Measurements from ENCODE around the gene NKIRAS1.

DNA sequence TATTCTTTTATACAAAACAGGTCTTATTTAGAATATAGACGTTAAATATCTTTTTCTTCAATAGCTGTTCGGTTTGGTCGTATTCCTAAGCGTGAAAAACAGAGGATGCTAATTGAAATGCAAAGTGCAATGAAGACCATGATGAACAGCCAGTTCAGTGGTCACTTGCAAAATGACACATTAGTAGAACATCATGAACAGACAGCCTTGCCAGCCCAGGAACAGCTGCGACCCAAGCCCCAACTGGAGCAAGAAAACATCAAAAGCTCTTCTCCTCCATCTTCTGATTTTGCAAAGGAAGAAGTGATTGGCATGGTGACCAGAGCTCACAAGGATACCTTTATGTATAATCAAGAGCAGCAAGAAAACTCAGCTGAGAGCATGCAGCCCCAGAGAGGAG is 45.1 kb upstream of the NKIRAS1 start:
- TF ChIP-seq, protein P1, sequence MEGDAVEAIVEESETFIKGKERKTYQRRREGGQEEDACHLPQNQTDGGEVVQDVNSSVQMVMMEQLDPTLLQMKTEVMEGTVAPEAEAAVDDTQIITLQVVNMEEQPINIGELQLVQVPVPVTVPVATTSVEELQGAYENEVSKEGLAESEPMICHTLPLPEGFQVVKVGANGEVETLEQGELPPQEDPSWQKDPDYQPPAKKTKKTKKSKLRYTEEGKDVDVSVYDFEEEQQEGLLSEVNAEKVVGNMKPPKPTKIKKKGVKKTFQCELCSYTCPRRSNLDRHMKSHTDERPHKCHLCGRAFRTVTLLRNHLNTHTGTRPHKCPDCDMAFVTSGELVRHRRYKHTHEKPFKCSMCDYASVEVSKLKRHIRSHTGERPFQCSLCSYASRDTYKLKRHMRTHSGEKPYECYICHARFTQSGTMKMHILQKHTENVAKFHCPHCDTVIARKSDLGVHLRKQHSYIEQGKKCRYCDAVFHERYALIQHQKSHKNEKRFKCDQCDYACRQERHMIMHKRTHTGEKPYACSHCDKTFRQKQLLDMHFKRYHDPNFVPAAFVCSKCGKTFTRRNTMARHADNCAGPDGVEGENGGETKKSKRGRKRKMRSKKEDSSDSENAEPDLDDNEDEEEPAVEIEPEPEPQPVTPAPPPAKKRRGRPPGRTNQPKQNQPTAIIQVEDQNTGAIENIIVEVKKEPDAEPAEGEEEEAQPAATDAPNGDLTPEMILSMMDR (IDR thresholded peaks at IDR 0.05; ENCODE audit: low read depth, low read length) = no peak
- TF ChIP-seq EZH2phosphoT487 (IDR thresholded peaks at IDR 0.05; ENCODE audit: low read depth) = no peak
